Mesothelial cell of epicardium (in vitro differentiated cells): Measurements from ENCODE around the gene GALNT10. TPM values are rescaled to one million over a fixed set of nuclear protein-coding genes. Genes with fewer than 3 reads are reported as not detected.

Source experiments
- DNase-seq, 2 experiments: peaks; one replicate each; pipeline ENCODE4 v3.0.0; 2021; ENCODE audit warnings: low spot score in 2 of 2; ENCODE audit not compliant: unreplicated experiment in 2 of 2
- H3K27ac Mint-ChIP-seq: 2 replicates; pipeline ENCODE4 v1.8.0; 2021; ENCODE audit warnings: mixed read lengths
- H3K27me3 Mint-ChIP-seq: 2 replicates; pipeline ENCODE4 v1.8.0; 2021; ENCODE audit warnings: low read depth, mixed read lengths
- H3K36me3 Mint-ChIP-seq: 2 replicates; pipeline ENCODE4 v1.8.0; 2021; ENCODE audit warnings: mixed read lengths
- H3K4me1 Mint-ChIP-seq: 2 replicates; pipeline ENCODE4 v1.8.0; 2021; ENCODE audit warnings: mixed read lengths
- H3K4me3 Mint-ChIP-seq: 2 replicates; pipeline ENCODE4 v1.8.0; 2021; ENCODE audit warnings: mild to moderate bottlenecking, moderate library complexity, mixed read lengths
- H3K9me3 Mint-ChIP-seq: 2 replicates; pipeline ENCODE4 v1.8.0; 2021; ENCODE audit warnings: mixed read lengths
- total RNA-seq: library from RNA; stranded (reverse); gene quantifications from 3 replicates; pipeline ENCODE4 v1.2.1, GENCODE V29; 2021
- TF ChIP-seq, protein P1 (sequence below): fragments of 200-600 bp; sonication (generic); IDR thresholded peaks from one replicate; pipeline ENCODE4 v1.5.0; 2021; ENCODE audit warnings: antibody characterized with exemption; ENCODE audit not compliant: unreplicated experiment

GALNT10 gene
- total RNA-seq, 1 donor from 2014 or later, result 13.9 TPM

- DNase-seq, result no peak
- Mint-ChIP-seq H3K4me3 (no peak overlapping the region), H3K4me1 (peaks cover 15% of the 10 kb centered on the region), H3K27ac (no peak overlapping the region), H3K27me3 (peaks cover 9% of the 10 kb centered on the region), H3K36me3 (no peaks in the 10 kb centered on the region), H3K9me3 (no peaks in the 10 kb centered on the region)
- TF ChIP-seq, protein P1, sequence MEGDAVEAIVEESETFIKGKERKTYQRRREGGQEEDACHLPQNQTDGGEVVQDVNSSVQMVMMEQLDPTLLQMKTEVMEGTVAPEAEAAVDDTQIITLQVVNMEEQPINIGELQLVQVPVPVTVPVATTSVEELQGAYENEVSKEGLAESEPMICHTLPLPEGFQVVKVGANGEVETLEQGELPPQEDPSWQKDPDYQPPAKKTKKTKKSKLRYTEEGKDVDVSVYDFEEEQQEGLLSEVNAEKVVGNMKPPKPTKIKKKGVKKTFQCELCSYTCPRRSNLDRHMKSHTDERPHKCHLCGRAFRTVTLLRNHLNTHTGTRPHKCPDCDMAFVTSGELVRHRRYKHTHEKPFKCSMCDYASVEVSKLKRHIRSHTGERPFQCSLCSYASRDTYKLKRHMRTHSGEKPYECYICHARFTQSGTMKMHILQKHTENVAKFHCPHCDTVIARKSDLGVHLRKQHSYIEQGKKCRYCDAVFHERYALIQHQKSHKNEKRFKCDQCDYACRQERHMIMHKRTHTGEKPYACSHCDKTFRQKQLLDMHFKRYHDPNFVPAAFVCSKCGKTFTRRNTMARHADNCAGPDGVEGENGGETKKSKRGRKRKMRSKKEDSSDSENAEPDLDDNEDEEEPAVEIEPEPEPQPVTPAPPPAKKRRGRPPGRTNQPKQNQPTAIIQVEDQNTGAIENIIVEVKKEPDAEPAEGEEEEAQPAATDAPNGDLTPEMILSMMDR, result no peak
Measured at GRCh38 chr5:154390746-154391359, 200.3 kb downstream of the GALNT10 start.

DNA sequence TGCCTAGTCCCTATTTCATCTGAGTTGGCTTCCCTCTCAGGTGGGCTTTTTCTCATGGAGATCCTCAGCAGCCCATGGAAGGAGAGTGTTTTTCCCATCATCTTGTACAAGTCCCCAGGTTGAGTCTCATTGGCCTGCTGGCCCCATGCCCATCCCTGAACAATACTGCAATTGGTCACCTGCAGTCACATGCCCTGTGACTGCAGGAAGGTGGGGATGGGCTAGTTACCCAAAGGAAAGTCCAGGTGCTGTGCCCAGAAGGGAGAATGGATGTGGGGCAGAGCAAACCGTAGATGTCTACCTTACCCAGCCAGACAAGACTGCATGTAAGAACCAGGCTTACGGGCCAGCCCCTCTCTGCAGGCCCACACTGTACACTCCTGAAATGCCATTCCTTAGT lies 201.3 kb downstream of the GALNT10 start:
- TF ChIP-seq, protein P1, result no peak
- H3K27ac Mint-ChIP-seq, result no peak overlapping the region
- no peak for DNase-seq

DNA sequence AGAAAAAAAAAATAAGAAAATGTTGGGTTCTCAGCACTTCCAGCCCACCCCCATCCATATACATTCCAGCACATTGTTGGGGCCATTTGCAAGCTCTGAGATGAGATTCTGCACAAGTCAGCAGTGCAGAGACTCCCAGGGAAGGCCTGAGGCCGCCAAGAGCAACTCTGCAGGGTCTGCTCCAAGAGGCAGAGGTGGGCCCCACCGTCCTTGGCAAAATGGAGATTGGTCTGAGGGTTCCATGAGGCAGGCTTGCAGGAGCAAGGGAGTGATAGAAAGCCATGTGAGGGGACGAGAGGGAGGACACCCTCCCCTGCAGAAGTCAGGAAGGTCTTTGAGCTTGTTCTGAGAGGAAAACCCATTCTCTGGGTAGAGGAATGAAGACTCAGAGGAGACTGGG lies 203.3 kb downstream of the GALNT10 start:
- DNase-seq, result no peak
- Mint-ChIP-seq H3K4me3 (no peak overlapping the region), H3K27me3 (peaks cover 17% of the 10 kb centered on the region), H3K9me3 (no peaks in the 10 kb centered on the region), H3K4me1 (peaks cover 19% of the 10 kb centered on the region), H3K27ac (no peak overlapping the region), H3K36me3 (no peaks in the 10 kb centered on the region)
- TF ChIP-seq, protein P1, result no peak

More for the DNA sequence above, 201.3 kb downstream of the GALNT10 start:
- H3K27me3 Mint-ChIP-seq, result peaks cover 9% of the 10 kb centered on the region
- no peak overlapping the region for H3K4me3 Mint-ChIP-seq
- no peaks in the 10 kb centered on the region for H3K9me3 Mint-ChIP-seq
- H3K4me1 Mint-ChIP-seq, result peaks cover 15% of the 10 kb centered on the region
- no peaks in the 10 kb centered on the region for H3K36me3 Mint-ChIP-seq

DNA sequence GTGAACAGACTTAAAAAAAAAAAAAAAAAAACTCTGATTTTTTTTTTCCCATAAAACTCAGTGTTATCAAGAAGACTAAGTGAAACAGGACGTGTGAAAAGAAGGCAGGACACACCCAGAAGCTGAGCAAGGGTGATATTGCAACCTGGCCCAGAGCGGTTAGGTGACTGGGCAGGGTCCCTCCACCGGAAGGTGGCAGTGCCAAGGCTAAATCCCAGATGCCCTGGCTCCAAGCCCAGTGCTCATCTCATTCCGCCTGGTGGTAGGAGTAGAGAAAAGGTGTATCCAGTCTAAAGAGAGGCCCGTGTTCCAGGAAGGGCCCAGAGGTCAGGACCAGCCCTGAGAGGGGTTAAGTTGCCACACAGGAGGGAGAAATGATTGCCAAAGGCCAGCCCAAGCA lies 203.8 kb downstream of the GALNT10 start:
- TF ChIP-seq, protein P1, result no peak
- peaks cover 20% of the 10 kb centered on the region for H3K27me3 Mint-ChIP-seq
- no peak for DNase-seq
- peaks cover 19% of the 10 kb centered on the region for H3K4me1 Mint-ChIP-seq
- no peak overlapping the region for H3K4me3 Mint-ChIP-seq
- H3K27ac Mint-ChIP-seq, result no peak overlapping the region
- no peaks in the 10 kb centered on the region for H3K9me3 Mint-ChIP-seq
- H3K36me3 Mint-ChIP-seq, result no peaks in the 10 kb centered on the region

DNA sequence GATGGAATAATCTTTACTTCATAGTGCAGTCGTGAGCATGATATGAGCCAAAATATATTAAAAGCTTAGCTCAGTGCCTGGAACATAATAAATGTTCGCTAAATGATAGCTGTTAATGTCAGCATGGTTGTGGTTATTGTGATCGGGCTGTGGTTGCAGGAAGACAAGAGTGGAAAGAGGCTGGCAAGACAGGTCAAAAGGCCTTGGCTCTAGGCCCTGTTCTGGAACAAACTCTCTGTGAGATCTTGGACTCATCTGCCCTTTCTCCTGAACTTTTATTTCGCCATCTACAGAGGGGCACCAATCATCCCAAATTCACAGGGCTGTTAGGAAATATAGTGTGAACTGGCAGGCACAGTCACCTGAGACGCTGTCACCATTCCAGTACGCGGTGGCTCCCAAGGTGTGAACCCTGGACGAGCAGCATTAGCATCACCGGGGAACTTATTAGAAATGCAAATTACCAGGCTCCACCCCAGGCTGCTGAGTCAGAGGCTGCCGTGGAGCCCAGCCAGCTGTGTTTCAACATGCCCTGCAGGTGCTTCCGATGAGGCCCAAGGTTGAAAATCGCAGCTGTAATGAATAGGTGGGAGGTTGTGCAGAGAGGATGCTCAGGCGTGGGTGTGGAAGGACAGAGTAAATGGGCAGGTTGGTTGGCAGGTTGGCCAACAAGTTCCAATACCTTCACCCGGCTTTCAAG lies 205.0 kb downstream of the GALNT10 start:
- no peak overlapping the region for H3K4me3 Mint-ChIP-seq
- H3K36me3 Mint-ChIP-seq, result no peaks in the 10 kb centered on the region
- peaks cover 20% of the 10 kb centered on the region for H3K27me3 Mint-ChIP-seq
- H3K9me3 Mint-ChIP-seq, result no peaks in the 10 kb centered on the region
- DNase-seq, result no peak
- H3K27ac Mint-ChIP-seq, result no peak overlapping the region
- TF ChIP-seq, protein P1, result no peak
- peaks cover 11% of the 10 kb centered on the region for H3K4me1 Mint-ChIP-seq
